Adrenal gland (tissue), 5 donors: ENCODE data around the gene ABCB10.

Experiments used
- POLR2A ChIP-seq, 2 donors: fragments of 450-650 bp; IDR thresholded peaks; one replicate each; pipeline ENCODE4 v1.6.1; 2017; ENCODE audit warnings: antibody characterized with exemption in 2 of 2, mild to moderate bottlenecking in 2 of 2, moderate library complexity in 1 of 2
- TF ChIP-seq, protein P1 (sequence below), 6 experiments: fragments of 450-650 bp in 4 of 6; fragments of 200-600 bp in 2 of 6; sonication (generic) in 1 of 6; IDR thresholded peaks; 1 replicate in 5 of 6; 2 replicates in 1 of 6; pipeline versions ENCODE4 v1.5.1 to v1.8.0; 2016 to 2021; ENCODE audit warnings: antibody characterized with exemption in 6 of 6, mild to moderate bottlenecking in 2 of 6, moderate library complexity in 1 of 6
- donor health status: DM: no; HTN: no; CAD: no.

- TF ChIP-seq, protein P1, sequence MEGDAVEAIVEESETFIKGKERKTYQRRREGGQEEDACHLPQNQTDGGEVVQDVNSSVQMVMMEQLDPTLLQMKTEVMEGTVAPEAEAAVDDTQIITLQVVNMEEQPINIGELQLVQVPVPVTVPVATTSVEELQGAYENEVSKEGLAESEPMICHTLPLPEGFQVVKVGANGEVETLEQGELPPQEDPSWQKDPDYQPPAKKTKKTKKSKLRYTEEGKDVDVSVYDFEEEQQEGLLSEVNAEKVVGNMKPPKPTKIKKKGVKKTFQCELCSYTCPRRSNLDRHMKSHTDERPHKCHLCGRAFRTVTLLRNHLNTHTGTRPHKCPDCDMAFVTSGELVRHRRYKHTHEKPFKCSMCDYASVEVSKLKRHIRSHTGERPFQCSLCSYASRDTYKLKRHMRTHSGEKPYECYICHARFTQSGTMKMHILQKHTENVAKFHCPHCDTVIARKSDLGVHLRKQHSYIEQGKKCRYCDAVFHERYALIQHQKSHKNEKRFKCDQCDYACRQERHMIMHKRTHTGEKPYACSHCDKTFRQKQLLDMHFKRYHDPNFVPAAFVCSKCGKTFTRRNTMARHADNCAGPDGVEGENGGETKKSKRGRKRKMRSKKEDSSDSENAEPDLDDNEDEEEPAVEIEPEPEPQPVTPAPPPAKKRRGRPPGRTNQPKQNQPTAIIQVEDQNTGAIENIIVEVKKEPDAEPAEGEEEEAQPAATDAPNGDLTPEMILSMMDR (IDR thresholded peaks at IDR 0.05), result no peak
- no peak for TF ChIP-seq POLR2A (IDR thresholded peaks at IDR 0.05)
Observed at GRCh38 chr1:229550812-229551567, 7.5 kb downstream of the ABCB10 start.
